Measurements from ENCODE around the gene NFKBIZ. TPM values are rescaled to one million over a fixed set of nuclear protein-coding genes. Genes with fewer than 3 reads are reported as not detected.
"Not testable (repeated sequence)": the region's sequence is repeated elsewhere in the genome, so short reads cannot be mapped to it uniquely, and the experiment has no call there.

Gene NFKBIZ
- total RNA-seq, 2 experiments from 2014 or later: 51.3 to 65.1 TPM

- no peaks in the 10 kb centered on the region for H3K4me1 Mint-ChIP-seq
- DNase-seq: no peak
- H3K27ac Mint-ChIP-seq: no peak overlapping the region
- no peak overlapping the region for H3K4me3 Mint-ChIP-seq
- CTCF ChIA-PET: no interaction called here
- peaks cover 5% of the 10 kb centered on the region for H3K36me3 Mint-ChIP-seq
- peaks cover 3% of the 10 kb centered on the region for H3K27me3 Mint-ChIP-seq
- H3K9me3 Mint-ChIP-seq (ENCODE audit: low read depth): no peaks in the 10 kb centered on the region
- no peak for ATAC-seq
These were observed 54.1 kb downstream of the NFKBIZ start for GRCh38 chr3:101903451-101903871.

- H3K4me1 Mint-ChIP-seq; H3K4me3 Mint-ChIP-seq; ATAC-seq; CTCF ChIA-PET; DNase-seq; H3K27ac Mint-ChIP-seq; H3K9me3 Mint-ChIP-seq (ENCODE audit: low read depth); H3K36me3 Mint-ChIP-seq: not testable (repeated sequence)
- H3K27me3 Mint-ChIP-seq: peaks cover 14% of the 10 kb centered on the region
These were observed 56.3 kb downstream of the NFKBIZ start for GRCh38 chr3:101905573-101905972.

Other genes with a start within 250 kb of the NFKBIZ start
- gene ZBTB11, start 172.4 kb upstream of the NFKBIZ start, total RNA-seq: 10 to 100 TPM; 30.3 to 31.3 TPM
- gene RPL24, start 162.8 kb upstream of the NFKBIZ start, total RNA-seq: 1,000 to 10,000 TPM in 1 of 2 experiments, 100 to 1,000 TPM in 1; 941 to 1,094 TPM
- 10 to 100 TPM; 22.5 TPM for gene CEP97, start 124.9 kb upstream of the NFKBIZ start, total RNA-seq
- 10 to 100 TPM; 19.6 to 20.4 TPM for gene NXPE3, start 70.3 kb upstream of the NFKBIZ start, total RNA-seq